Superior temporal gyrus (tissue), 1 donor: ENCODE measurements around the gene NIPAL3.
"Not testable (repeated sequence)": the region's sequence is repeated elsewhere in the genome, so short reads cannot be mapped to it uniquely, and the experiment has no call there.

Experiments used
- DNase-seq: peaks from one replicate; pipeline ENCODE4 v3.0.0-alpha.2; 2016; ENCODE audit errors: extremely low spot score

NIPAL3 gene

GRCh38 chr1:24455272-24455671, 39.7 kb downstream of the NIPAL3 start:
- DNase-seq, result no peak

DNA sequence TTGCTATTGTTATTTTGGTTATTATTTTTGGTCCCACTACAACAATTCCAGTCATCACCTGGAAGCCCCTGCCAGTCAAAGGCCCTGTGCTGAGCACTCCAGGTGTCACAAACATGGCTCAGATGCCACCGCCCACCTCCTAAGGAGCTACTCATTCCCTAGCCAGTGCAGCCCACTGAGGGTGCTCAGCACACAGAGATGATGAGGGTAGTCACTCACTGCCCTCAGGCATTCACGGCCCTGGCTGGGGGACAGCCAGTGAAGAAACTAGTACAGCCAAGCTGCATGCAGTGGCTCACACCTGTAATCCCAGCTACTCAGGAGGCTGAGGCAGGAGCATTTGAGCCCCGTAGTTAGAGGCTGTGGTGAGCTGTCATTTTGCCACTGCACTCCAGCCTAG, 42.3 kb downstream of the NIPAL3 start:
- DNase-seq, result no peak

DNA sequence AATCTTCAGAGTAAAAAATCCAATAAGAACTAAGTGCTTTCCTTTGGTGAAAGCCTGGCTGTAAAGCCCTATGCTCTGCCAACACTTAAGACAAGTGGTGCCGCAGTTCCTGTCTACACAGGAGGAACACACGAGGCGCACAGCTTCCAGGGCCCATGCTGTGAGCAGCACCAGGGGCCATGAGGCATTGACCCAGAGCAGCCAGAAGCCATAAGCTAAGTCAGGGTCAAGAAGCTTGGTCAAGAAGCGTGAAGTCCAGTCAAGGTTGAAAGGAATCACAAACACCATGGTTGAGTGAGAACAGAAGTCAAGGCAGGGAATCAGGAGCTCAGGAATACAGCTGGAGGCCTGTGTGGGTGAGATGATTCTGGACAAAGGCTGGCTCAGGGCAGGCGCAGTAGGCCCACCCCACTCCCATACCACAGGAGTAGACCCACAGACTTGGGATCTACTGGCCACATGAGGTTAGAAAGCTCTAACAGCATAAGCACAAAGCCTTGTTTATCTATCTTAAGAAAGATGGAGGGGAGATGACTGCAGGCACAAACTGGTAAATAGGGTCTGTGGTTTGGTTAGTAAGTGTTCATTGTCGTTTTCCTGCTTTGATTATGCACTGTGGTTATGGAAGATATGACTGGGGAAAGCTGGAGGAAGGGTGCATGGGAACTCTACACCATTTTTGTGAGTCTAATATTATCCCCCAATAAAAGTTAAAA, 44.1 kb downstream of the NIPAL3 start:
- DNase-seq, result no peak

DNA sequence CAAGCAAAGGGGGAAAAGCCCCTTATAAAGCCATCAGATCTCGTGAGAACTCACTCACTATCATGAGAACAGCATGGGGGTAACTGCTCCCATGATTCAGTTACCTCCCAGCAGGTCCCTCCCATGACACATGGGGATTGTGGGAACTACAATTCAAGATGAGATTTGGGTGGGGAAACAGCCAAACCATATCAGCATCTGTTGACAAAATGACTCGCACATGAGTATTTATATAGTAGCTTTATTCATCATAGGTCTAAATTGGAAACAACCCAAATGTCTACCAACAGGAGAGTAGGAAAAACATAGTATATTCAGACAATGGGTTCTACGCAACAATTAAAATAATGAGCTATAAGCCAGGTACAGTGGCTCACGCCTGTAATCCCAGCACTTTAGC, 46.5 kb downstream of the NIPAL3 start:
- not testable (repeated sequence) for DNase-seq

DNA sequence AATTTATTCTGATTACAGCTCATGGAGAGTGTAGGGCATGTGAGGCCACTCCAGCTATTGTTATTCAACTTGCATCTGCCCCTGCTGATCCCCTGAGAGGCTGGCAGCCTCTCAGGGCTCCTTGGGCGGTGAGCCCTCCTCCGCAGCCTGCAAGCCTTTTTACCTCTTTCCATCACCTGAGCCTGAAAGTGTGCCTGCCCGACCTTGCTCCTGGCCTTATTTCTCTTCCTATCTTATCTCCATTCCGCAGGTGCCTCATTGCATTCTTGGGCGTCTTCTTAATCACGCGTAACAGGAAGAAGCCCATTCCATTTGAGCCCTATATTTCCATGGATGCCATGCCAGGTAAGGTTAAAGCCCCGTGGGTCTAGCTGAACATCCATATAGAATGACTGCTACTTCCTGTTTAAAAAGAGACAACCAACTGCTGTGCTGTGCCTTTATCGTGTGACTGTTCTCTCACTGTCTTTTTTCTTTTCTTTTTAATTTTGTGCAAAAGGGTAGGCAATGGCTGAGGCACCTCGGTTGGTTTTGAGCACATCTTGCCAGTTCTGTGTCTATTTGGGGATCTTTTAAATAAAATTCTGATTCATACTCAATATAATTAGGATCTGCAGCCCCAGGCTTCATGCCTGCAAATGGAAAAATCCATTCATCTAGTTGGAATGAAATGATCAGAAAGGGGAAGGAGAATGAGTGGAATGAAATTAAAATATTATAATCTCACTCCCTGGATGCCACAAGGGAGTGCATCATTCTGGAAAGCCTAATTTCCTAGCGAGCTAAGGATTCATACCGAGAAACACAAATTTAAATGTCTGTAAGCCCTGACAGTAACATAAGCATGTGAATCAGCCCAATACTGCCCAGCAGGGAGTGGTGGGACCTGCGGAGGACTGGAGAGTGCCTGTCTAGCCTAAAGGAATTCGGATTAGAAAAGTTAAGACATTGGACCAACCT, 48.5 kb downstream of the NIPAL3 start:
- DNase-seq, result peak; percentile 36

DNA sequence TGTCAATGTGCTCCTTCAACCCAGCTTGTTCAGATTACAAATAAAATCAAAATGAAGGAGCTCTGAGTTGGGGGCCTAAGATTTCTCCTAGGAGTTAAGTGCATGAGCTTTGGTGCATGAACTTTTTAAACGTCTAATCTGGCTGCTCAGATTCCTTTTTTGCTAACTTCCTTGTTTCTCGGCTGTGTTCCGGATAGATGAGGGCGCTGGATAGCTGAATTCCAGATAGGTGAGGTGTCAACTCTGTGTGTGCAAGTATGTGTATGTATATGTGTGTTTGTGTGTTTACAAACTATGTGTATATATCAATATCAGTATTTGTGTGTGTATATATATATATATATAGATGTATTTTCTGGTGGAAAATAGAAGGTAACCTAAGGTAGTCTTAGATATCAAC, 49.5 kb downstream of the NIPAL3 start:
- no peak for DNase-seq

DNA sequence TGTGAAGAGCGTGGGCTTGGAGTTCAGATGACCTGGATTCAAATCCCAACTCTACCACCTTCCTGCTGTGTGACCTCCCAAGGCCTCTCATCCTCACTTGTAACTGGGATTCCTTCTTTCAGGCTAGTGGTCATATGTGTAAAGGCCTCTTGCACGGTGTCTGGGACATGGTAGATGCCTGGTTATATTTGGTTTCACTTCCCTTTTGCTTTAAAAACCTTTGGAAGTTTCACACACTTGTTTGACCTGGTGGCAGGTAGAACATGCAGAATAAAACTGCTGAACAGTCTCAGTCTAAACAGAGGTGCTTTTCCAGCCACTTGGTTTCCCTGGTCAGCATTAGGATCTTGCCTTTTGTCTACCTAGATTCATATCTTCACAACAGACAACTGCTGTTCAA, 50.0 kb downstream of the NIPAL3 start:
- no peak for DNase-seq

- DNase-seq, result peak; percentile 59
These were observed 53.2 kb downstream of the NIPAL3 start for GRCh38 chr1:24468685-24469316.

GRCh38 chr1:24470592-24470991, 55.0 kb downstream of the NIPAL3 start:
- DNase-seq, result no peak

- DNase-seq, result no peak
These were observed 57.1 kb downstream of the NIPAL3 start for GRCh38 chr1:24472527-24473251.

- DNase-seq, result no peak
These were observed 58.6 kb downstream of the NIPAL3 start for GRCh38 chr1:24474193-24474592.

DNA sequence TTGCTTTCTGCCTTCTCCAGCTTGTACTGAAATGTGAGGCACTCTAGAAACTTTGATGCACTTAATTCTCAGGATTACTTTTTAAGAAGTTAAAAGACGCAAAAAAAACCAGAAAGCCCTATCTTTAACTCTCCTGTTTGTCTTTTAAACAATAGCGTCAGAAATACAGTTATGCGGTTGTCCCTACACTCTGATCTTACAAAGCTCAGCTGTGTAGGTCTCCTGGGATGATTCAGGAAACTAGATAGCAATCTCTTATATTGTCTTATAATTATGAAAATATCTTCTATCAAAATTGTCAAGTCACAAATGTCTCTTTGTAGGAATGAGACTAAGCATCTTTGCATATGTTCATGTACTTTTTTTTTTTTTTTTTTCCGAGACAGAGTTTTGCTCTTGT, 60.1 kb downstream of the NIPAL3 start:
- no peak for DNase-seq

- DNase-seq, result no peak
These were observed 61.0 kb downstream of the NIPAL3 start for GRCh38 chr1:24476571-24476970.

- DNase-seq, result no peak
These were observed 61.7 kb downstream of the NIPAL3 start for GRCh38 chr1:24477309-24477708.

GRCh38 chr1:24481101-24481500, 65.5 kb downstream of the NIPAL3 start:
- no peak for DNase-seq

DNA sequence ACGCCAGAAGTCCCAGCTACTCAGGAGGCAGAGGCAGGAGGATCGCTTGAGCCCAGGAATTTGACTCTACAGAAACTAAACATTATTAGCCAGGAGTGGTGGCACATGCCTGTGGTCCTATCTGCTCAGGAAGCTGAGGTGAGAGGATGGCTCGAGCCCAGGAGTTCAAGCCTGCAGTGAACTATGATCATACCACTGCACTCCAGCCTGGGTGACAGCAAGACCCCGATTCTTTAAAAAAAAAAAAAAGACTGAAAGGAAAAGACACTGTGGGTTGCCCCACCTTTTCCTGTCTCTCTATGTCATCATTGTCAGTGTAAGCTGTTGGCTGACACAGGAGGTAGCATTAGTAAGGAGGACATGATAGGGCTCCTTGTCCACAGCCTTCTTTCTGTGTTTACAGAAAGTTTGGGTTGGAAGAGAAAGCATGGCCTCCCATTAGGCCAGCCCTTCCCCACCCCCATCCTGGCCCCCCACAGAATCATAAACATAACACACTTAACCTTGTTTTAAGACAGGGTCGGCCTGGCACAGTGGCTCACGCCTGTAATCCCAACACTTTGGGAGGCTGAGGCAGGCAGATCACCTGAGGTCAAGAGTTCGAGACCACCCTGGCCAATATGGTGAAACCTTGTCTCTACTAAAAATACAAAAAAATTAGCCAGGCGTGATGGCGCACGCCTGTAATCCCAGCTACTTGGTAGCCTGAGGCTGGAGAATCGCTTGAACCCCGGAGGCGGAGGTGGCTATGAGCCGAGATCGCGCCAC, 66.4 kb downstream of the NIPAL3 start:
- no peak for DNase-seq

DNA sequence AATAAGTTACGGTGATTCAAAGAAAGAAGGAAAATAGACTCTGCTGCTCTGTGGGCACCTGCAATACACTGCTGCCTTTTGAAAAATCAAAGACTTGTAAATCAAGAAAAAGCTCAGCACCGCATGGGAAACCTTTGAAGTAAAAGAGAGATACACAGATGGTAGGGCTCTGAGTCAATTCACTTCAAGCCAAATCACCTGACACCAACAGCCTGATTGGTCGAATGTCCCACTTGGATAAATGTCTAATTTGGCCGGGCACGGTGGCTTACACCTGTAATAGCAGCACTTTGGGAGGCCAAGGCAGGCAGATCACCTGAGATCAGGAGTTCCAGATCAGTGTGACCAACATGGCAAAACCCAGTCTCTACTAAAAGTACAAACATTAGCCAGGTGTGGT, 67.8 kb downstream of the NIPAL3 start:
- DNase-seq, result no peak

DNA sequence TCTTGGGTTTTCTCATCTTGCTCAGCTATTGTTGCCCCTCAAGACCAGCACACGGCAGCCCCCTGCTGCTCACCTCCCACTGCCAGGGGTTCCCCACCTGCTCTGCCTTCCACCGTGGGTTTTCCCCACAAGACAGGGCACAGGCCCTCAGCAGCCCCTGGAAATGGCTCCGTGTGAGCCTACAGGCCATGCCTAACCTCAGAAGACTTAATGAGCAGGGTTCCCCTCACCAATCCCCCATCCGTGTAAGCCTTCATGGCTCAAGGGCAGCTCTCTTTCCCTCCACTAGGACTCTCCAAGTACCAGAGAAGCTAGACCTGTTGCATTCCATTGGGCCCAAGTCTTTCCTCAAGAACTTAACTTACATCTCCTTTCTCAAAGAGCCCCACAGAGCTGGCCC, 68.6 kb downstream of the NIPAL3 start:
- DNase-seq, result no peak

GRCh38 chr1:24486331-24487065, 70.9 kb downstream of the NIPAL3 start:
- DNase-seq, result no peak

DNA sequence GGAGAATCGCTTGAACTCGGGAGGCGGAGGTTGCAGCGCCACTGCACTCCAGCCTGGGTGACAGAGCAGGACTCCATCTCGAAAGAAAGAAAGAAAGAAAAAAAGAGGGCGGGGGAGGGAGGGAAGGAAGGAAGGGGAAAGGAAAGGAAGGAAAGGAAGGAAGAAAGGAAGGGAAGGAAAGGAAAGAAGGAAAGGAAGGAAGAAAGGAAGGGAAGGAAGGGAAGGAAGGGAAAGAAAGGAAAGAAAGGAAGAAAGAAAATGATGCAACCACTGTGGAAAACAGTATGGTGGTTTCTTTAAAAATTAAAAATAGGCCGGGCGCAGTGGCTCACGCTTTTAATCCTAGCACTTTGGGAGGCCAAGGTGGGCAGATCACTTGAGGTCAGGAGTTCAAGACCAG, 71.9 kb downstream of the NIPAL3 start:
- no peak for DNase-seq
